Ammon's horn (tissue), 1 donor: ENCODE data around the gene TMEM128.
"Not testable (repeated sequence)": the region's sequence is repeated elsewhere in the genome, so short reads cannot be mapped to it uniquely, and the experiment has no call there.

Experiments
- DNase-seq: peaks from one replicate; pipeline ENCODE4 v3.0.0-alpha.2; 2016; ENCODE audit warnings: low spot score

Gene TMEM128

DNA sequence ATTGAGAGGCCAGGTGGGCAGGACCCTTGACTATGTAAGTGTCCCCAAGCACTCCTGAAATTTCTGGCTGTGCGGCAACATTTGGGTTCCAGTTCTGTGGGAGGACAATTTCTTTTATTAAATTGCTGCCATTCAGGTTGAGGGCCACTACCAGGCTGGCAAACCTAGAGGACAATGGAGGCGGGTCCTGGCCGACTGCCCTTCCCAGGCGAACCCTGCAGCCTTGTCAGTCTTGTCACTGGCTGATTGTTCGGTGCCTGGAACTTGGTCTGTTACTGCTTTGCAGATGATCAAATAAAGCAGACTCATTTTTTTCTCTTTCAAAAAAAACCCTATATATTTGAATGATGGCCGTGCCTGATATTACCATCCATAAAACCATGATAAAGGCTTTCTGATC is 6.6 kb upstream of the TMEM128 start:
- peak; percentile 88 for DNase-seq

DNA sequence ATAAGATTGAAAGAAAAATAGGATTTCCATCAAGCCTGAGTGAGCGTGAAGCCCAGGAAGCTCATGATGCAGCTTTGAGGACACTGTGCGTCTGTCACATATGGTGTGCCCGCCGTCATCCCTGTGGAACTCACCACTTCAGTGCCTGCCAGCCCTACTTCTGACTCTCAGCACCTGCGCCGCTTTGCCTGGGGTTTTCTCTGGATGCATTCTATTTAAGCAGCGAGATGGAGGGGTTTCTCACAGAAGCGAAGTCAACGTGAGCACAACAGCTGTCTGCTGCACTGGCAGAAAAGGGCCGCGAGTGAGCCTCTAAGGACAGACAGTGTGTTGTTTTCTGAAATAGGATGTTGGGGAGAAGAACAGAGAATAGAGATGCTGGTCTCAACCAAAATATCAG is 6.2 kb upstream of the TMEM128 start:
- DNase-seq = peak; percentile 35

DNA sequence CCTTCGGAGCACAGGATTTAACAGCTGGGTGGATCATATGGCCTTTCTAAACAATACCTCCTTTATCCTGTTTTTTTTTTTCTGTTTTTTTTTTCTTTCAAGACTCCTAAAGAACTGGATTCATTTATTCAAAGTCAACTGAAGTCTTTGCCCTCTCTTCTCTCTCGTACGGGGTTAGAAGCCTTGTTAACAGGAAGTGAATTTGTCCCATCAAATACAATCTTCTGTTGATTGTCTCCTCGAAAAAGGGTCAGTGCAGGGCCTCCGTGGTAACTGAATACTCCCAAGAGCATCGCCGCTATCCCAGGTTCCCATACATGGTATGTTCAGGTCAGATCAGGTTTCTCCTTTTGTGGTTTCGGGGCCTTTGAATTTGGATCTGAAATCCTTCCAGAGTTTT is 1.8 kb upstream of the TMEM128 start:
- DNase-seq = no peak

DNA sequence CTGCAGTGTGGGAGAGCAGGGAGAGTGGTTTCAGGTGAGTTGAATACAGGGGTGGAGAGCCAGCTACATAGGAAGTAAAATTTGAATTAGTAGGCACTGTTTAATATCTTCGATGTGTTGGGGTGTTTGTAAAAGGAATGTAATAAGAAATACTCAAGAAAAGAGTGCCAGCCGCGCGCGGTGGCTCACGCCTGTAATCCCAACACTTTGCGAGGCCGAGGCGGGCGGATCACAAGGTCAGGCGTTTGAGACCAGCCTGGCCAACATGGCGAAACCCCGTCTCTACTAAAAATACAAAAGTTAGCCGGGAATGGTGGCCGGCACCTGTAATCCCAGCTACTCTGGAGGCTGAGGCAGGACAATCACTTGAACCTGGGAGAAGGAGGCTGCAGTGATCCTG is 1.3 kb upstream of the TMEM128 start:
- not testable (repeated sequence) for DNase-seq

DNA sequence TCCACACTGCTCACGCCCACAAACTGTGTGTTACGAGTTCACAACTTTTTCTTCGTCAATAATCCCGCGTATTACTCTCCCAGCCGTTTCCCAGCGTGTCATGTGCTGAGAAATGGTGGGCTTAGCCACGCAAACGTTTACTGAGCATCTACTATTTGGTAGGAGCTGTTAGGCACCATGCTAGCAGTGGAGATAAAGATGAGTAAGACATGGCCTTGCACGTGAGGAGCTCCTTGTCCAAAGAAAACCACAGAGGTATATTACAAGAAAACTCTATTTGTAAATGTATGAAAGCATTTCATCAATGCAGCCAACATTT is 821 bp upstream of the TMEM128 start:
- no peak for DNase-seq

DNA sequence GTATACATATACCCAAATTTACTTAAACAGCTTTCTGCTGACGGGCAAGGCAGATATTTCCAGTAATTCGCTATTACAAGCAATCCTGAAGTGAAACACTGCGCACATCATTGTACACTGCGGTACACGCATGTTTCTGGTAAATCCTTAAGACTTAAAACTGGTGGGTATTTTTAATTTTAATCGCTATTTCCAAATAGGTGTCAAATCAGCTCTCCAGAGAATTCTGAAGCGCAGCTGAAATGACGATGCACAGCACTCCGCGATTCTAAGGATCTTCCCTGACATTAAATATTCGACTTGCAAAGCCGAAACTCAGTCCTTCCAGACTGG is 361 bp downstream of the TMEM128 start:
- no peak for DNase-seq

DNA sequence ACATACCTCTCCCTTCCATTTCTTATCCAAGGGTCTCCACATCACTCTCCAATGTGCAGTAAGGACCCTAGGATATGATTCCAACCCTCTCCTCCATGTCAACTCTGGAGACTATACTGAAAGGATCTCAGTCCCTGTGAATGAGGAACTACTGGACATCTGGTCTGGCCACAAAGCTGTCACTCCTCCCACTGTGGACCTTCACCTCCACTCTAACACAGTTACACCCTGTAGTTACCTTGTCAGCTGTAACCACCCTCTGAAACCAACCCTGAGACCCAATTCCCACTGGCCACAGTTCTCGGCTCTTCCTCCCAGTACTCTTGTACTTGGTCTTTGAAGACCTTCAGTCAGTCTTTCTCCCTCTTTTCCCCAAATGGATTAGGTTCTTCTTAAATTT is 2.9 kb downstream of the TMEM128 start:
- no peak for DNase-seq

DNA sequence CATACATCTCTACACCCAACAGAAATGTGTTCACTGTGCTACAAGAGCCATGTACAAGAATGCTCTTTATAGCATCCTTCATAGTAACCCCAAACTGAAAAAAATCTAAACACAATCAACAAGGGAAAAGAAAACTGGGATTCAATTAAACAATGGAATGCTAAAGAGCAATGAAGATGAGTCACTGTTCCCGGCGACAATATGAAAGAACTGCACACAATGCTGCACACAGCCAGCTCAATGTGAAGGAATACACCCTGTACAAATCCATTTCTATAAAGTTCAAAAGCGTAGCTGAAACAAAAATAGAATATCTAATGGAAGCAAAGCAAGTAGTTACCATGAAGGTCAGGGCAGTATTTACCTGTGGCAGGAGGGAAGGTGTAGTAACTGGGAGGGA is 8.5 kb downstream of the TMEM128 start:
- not testable (repeated sequence) for DNase-seq

DNA sequence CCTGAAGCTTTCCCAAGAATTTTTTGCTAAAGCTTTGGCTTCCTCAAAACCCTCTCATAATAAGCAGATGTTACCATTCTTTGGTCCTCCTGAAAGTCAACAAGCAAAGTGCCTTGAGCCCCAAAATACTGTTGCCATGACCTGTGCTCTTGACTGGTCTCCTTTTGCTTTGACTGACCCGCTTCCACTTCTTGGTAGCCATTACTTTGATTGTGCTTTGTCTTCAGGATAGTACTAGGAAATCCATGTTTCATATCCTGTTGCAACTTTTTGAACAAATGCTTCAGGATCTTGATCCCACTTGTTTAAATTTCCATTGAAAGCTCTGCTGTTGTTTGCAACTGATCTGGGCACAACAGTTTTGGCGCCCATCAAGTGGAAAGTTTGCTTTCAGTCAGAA is 14.4 kb downstream of the TMEM128 start:
- DNase-seq = no peak

DNA sequence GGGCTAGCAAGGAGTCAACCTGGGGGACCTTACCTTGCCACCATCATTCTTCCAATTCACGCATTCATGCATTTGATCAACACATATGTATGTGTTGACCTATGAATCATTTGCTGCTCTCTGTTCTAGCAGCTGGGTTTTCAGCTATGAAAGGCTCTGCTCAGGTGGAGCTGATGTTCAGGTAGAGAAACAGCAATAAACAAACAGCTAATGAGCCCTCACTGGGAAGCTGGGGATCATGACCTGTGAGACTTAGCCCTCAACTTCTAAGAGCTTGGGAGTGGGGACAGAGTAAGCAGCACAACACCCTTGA is 19.7 kb downstream of the TMEM128 start:
- DNase-seq = no peak

DNA sequence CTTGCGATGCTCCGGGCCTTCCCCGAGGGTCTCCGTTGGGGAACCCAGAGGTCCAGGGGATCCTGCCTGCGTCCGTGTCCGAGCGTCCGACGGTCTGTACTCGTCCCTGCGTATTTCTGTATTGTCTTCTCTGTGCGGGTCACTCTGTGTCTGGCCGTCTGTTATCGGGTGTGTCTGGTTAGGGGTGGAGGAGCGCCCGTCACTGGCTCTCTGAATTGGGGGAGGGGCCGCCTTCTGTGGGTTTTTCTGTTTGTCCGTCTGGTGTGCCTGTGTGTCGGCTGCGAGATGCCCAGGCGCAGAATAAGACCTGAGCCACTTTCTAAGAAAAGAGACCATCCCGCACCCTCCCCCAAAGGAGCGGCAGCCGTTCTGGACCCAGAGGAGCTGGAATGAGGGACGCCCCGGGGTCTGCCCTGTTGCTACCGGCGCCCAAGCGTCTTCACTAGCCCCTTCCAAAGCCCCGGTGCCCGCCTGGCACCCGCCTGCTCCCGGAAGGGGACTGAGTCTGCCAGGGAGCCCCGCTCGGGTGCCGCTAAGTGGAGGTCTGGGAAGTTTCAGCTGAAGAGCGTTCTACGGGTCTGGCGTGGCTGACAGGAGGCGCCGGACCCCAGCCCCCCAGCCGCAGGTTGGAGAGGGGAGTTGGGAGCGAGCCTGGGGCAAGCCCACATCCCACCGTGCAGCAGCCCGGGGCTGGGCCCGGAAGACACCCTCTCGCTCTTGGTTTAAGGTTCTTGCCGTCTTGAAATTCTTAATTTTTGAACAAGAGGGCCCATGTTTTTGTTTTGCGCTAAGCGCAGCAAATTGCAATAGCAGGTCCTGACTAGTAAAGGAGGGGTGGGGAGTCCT is 20.3 kb downstream of the TMEM128 start:
- no peak for DNase-seq

DNA sequence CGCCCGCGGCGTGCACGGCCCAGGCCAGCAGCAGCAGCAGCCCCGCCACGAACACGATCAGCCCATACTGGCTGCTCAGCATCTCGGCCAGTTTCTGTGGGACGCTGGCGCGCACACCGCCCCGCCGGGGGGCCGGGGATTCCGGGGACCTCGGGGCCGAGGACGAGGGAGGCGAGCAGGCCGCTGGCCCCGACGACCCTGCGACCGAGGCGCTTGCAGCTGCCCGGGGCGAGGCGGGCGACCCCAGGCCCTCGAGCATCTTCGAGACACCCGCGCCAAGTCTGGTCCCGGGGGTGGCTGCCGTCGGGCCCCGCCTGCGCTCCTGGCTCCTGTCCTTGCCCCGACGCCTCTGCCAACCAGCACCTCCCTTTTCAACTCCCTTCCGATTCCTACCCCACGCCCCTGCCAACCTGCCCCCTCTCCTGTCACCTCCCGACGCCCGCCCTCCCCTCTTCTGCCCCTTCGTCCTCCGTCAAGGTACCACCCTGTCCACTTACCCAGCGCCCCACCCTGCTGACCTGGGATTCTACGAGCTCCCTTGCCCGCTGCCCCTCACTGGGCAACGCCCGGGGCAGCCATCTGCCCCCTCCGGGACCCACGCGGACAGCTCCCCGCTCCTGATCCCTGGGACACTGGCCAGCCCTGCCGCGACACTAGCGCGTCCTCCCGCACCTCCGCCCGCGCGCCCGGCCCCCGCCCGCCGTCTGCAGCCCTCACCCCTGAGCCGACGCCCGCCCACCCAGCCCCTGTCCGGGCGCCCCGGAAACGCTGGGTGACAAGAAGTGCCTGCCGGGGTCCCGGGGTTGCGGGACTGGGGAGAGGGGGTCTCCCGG is 21.2 kb downstream of the TMEM128 start, which contains the start of gene OTOP1:
Gene OTOP1 (minus strand): TSS at position 324 of the 833 bp plus-strand sequence. CDS start 65 bp downstream, at position 259.
- DNase-seq = no peak

DNA sequence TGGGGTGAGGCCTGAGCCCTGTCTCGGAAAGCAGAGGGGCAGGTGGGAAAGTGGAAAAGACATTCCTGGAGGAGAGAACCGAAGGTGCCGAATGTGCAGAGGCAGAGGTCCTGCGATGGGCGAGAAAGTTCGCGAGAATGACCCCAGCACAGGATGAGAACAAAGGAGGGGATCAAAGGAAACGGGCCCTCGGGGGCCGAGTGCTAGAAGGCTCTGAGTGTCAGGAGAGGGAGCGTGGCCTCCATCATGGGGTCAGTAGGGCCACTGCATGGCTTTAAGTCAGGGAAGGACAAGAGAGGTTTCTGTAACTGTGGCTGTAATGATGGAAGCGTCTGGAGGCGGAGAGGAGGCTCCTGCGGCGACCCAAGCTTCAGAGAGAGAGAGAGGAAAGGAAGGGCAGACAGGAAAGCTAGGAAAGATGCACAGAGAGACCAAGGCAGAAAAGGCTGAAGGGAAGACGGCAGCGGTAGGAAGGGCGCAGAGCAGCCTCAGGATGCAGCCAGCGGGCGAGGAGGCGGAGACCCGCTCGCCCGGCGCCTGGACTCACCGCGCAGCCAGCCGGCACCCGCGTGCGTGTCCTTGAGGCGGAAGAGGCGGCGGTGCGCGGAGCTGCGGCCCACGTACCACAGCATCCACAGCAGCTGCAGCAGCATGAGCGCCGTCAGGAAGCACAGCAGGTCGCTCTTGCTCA is 22.0 kb downstream of the TMEM128 start:
- DNase-seq = no peak

DNA sequence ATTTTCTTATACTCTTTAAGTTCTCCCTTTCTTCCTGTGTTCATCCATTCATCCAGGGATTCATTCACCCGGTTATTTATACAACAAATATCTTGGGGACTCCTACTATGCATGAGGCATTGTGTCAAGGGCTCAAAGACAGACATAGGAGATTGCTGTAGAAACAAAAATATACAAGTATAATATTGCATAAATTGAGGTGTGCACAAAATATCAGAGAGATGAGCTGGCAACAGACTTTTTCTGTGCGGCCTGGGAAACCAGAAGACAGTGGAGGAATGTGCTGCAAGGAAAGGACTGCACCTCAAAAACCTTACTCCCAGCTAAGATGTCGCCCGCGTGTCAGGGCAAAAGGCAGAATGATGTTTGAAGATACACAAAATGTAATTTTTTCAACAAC is 30.9 kb downstream of the TMEM128 start:
- DNase-seq = no peak

DNA sequence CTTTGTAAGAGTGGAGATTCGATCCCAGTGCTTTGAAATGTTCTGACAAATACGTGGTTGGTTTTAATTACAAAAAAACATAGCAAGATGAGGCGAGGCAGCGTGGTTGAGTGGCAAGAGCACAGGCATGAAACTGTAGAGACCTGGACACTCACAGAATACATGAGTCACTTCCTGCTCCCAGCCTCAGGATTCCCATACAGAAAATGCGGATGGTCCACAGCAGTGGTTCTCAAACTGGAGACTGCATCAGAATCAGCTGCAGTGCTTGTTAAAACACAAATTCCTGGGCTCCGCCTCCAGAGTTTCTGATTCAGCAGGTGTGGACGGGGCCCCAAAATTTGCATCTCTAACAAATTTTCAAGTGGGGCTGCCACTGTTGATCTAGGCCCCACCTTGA is 31.4 kb downstream of the TMEM128 start:
- no peak for DNase-seq

DNA sequence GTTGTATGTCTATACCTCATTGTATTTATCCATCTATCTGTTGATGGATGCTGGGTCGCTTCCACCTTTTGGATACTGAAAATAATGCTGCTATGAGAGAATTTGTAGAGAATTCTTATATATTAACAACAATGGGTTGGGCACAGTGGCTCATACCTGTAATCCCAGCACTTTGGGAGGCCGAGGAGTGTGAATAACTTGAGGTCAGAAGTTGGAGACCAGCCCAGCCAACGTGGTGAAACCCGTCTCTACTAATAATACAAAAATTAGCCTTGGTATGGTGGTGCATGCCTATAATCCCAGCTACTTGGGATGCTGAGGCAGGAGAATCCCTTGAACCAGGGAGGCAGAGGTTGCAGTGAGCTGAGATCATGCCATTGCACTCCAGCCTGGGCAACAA is 34.3 kb downstream of the TMEM128 start:
- not testable (repeated sequence) for DNase-seq

DNA sequence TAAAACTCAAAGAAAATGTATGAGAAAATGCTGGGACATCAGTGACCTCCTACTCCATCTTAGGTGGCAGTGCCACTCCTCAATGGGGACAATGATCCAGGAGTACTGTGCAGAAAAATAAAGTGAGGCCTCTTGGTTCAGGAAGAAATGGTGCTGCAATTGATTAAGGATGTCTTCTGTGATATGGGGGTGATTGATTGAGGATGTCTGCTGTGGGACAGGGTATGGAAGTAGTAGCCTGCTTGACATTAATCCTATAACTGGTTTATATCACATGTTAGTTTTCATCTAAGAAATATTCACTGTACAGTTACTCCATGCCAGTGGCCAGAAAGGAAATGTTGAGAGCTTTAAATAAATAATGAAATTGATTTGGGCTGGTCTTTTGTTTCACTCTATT is 41.8 kb downstream of the TMEM128 start:
- DNase-seq = no peak

DNA sequence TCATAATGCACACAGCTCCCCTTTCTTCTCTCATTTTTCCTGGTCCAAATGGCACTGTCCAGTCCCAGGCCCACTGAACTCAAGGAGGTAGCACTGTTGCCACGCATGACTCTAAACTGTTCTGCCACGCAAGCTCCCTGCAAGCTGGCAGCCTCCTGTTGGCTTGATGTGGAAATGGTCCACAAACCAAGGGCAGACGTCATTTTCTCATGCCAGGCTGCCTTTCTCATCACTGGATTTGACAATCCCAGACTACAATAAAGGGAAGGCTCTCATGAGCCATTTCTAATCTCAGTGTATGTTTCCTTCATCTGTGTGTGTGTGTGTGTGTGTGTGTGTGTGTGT is 43.6 kb downstream of the TMEM128 start:
- DNase-seq = no peak

DNA sequence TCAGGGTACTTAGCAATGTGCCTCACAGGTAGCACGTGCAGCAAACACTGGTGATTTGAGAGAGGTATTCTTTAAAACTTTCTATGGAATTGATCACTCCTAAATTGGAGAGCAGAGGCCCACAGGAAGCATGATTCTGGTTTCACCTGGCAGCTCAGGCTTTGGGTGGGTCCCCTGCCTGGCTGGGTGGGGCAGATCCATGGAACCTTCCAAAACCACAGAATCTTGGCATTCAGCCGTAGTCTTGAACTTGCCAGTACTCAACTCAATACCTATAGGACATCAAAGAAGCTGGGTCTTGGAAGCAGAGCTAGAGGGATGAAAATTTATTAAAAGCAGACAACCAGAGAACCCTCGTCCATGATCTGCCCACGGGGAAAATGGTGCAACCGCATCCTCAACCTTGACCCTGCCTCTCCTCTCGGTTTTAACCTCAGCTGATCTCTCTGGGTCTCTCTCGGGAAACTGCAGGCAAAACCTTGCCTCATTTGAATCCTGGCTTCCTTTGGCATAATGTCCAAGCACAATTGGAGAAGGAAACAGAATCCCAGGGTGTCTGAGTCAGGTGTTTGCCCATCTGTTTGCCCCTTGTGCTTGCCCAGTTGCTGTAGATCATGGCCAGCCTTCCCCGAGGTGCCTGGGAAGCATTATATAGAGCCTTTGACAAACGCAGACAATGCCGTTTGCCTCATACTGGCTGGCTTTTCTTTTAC is 44.2 kb downstream of the TMEM128 start:
- no peak for DNase-seq

DNA sequence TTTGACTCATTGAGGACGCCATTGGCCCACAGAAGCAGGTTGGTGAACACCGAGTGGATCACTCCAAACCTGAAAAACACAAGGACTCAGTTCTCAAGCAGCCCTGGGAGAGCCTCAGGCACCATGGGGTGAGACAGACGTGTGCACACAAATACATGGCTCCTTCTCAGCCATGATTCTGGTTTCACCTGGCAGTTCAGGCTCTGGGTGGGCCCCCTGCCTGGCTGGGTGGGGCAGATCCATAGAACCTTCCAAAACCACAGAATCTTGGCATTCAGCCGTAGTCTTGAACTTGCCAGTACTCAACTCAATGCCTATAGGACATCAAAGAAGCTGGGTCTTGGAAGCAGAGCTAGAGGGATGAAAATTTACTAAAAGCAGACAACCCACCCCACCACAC is 45.5 kb downstream of the TMEM128 start:
- no peak for DNase-seq

DNA sequence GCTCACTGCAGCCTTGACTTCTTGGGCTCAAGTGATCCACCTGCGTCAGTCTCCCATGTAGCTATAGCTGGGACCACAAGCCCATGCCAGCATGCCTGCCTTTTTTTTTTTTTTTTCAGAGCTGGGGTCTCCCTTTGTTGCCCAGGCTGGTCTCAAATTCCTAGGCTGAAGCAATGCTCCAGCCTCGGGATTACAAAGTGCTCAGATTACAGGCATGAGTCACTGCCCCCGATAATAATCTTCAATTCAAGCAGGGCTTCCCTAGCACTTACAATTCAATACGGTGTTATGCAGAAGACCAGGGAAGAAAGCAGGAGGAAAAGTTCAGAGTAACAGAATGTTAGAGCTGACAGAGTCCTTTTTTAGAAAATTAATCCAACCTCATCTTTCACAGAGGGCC is 47.4 kb downstream of the TMEM128 start:
- no peak for DNase-seq

DNA sequence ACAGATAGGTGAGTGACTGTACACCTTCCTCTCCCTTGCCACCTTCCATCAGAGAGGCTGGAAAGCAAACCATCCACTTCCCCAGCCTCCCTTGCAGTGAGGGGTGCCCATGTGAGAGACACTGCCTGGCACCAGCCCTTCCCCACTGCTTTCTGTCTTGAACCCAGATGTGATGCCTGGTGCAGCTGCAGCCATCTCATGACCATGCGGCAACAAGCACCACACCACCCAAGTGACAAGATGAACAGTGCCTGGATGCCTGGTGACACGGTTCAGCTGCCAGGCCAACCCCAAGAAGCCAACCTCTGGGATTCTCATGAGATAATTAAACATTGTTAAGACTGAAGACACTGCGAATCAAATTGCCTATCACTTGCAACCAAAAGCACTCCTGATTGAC is 52.7 kb downstream of the TMEM128 start:
- no peak for DNase-seq

DNA sequence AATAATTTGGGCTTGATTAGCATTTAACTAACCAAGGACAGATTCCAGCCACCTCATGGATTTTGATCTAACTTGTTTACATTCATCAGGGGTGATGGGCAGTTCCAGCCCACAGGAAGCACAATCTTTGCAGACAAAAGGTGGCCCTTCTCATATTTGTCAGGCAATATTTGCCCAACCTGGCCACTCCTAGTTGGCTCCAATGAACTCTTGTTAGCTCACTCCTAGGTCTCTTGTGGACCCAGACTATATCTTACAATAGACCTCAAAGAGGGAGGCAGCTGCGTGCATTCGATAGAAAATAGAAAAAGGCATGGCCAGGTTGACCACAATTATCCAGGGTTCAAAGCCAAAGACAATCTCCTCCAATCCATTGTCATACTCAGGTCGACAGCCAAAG is 59.5 kb downstream of the TMEM128 start:
- DNase-seq = not testable (repeated sequence)
